Measurements from ENCODE around the gene C3AR1.

C3AR1 gene

GRCh38 chr12:8058506-8058905, 7.7 kb downstream of the C3AR1 start:
- Histone ChIP-seq H4K20me1 (ENCODE audit: insufficient read depth, low read length) (no peaks in the 10 kb centered on the region), H3K27me3 (replicated peaks; ENCODE audit: insufficient read depth, low read length) (no peaks in the 10 kb centered on the region), H3K27ac (ENCODE audit: low read length) (no peak overlapping the region), H3F3A (ENCODE audit: insufficient read depth, low read length) (0 out of 2 replicates have a peak, but pooled peaks cover 3% of the 10 kb centered on the region), H3K9me2 (replicated peaks; ENCODE audit: insufficient read depth, low read length) (no peaks in the 10 kb centered on the region), H2AFZ (ENCODE audit: low read length) (no peak overlapping the region), H3K79me2 (ENCODE audit: low read length) (no peaks in the 10 kb centered on the region), H3K36me3 (replicated peaks; ENCODE audit: insufficient read depth, low read length) (no peaks in the 10 kb centered on the region), H3K4me3 (ENCODE audit: low read length) (no peak overlapping the region), H3K4me2 (ENCODE audit: low read depth, low read length) (no peak overlapping the region), H3K9me3 (replicated peaks; ENCODE audit: insufficient read depth, low read length) (no peaks in the 10 kb centered on the region), H3K4me1 (ENCODE audit: low read length) (no peaks in the 10 kb centered on the region), H3K9ac (ENCODE audit: low read length) (no peak overlapping the region)
- no peak for DNase-seq
- TF ChIP-seq EZH2phosphoT487 (IDR thresholded peaks at IDR 0.05; ENCODE audit: low read length) (no peak), CTCF (IDR thresholded peaks at IDR 0.05; ENCODE audit: low read length) (no peak), EZH2 (optimal IDR thresholded peaks at IDR 0.05; ENCODE audit: low read depth, low read length) (no peak)

- no peaks in the 10 kb centered on the region for H4K20me1 ChIP-seq (ENCODE audit: insufficient read depth, low read length)
- H3F3A ChIP-seq (ENCODE audit: insufficient read depth, low read length): 0 out of 2 replicates have a peak, but pooled peaks cover 3% of the 10 kb centered on the region
- no peak for TF ChIP-seq EZH2phosphoT487 (IDR thresholded peaks at IDR 0.05; ENCODE audit: low read length)
- no peak for TF ChIP-seq CTCF (IDR thresholded peaks at IDR 0.05; ENCODE audit: low read length)
- TF ChIP-seq EZH2 (optimal IDR thresholded peaks at IDR 0.05; ENCODE audit: low read depth, low read length): no peak
- no peaks in the 10 kb centered on the region for H3K4me1 ChIP-seq (ENCODE audit: low read length)
- no peaks in the 10 kb centered on the region for H3K36me3 ChIP-seq (replicated peaks; ENCODE audit: insufficient read depth, low read length)
- no peak overlapping the region for H3K4me2 ChIP-seq (ENCODE audit: low read depth, low read length)
- H3K9me2 ChIP-seq (replicated peaks; ENCODE audit: insufficient read depth, low read length): no peaks in the 10 kb centered on the region
- H3K9me3 ChIP-seq (replicated peaks; ENCODE audit: insufficient read depth, low read length): no peaks in the 10 kb centered on the region
- no peaks in the 10 kb centered on the region for H3K79me2 ChIP-seq (ENCODE audit: low read length)
- H3K27me3 ChIP-seq (replicated peaks; ENCODE audit: insufficient read depth, low read length): no peaks in the 10 kb centered on the region
- no peak overlapping the region for H3K4me3 ChIP-seq (ENCODE audit: low read length)
- H3K9ac ChIP-seq (ENCODE audit: low read length): no peak overlapping the region
- no peak for DNase-seq
- no peak overlapping the region for H3K27ac ChIP-seq (ENCODE audit: low read length)
- H2AFZ ChIP-seq (ENCODE audit: low read length): no peak overlapping the region
Observed at GRCh38 chr12:8057839-8058238, 8.3 kb downstream of the C3AR1 start.

- H3K9ac ChIP-seq (ENCODE audit: low read length): no peak overlapping the region
Observed at GRCh38 chr12:8057306-8057705, 8.9 kb downstream of the C3AR1 start.

More at GRCh38 chr12:8057306-8057705, 8.9 kb downstream of the C3AR1 start:
- Histone ChIP-seq H3K9me3 (replicated peaks; ENCODE audit: insufficient read depth, low read length) (no peaks in the 10 kb centered on the region), H3K4me3 (ENCODE audit: low read length) (no peak overlapping the region), H3K27ac (ENCODE audit: low read length) (no peak overlapping the region), H3K4me2 (ENCODE audit: low read depth, low read length) (no peak overlapping the region), H3K9me2 (replicated peaks; ENCODE audit: insufficient read depth, low read length) (no peaks in the 10 kb centered on the region), H3K36me3 (replicated peaks; ENCODE audit: insufficient read depth, low read length) (no peaks in the 10 kb centered on the region), H2AFZ (ENCODE audit: low read length) (no peak overlapping the region), H3K79me2 (ENCODE audit: low read length) (no peaks in the 10 kb centered on the region), H4K20me1 (ENCODE audit: insufficient read depth, low read length) (no peaks in the 10 kb centered on the region), H3F3A (ENCODE audit: insufficient read depth, low read length) (0 out of 2 replicates have a peak, but pooled peaks cover 3% of the 10 kb centered on the region), H3K27me3 (replicated peaks; ENCODE audit: insufficient read depth, low read length) (no peaks in the 10 kb centered on the region), H3K4me1 (ENCODE audit: low read length) (no peaks in the 10 kb centered on the region)
- no peak for DNase-seq
- TF ChIP-seq EZH2phosphoT487 (IDR thresholded peaks at IDR 0.05; ENCODE audit: low read length): no peak
- TF ChIP-seq EZH2 (optimal IDR thresholded peaks at IDR 0.05; ENCODE audit: low read depth, low read length): no peak
- TF ChIP-seq CTCF (IDR thresholded peaks at IDR 0.05; ENCODE audit: low read length): no peak

All from MM.1S (cell line).